ENCODE data around the gene SEMA7A. TPM values are rescaled to one million over a fixed set of nuclear protein-coding genes. Genes with fewer than 3 reads are reported as not detected.

Gene SEMA7A
- total RNA-seq, 1 donor from 2014 or later = 21.6 TPM

DNA sequence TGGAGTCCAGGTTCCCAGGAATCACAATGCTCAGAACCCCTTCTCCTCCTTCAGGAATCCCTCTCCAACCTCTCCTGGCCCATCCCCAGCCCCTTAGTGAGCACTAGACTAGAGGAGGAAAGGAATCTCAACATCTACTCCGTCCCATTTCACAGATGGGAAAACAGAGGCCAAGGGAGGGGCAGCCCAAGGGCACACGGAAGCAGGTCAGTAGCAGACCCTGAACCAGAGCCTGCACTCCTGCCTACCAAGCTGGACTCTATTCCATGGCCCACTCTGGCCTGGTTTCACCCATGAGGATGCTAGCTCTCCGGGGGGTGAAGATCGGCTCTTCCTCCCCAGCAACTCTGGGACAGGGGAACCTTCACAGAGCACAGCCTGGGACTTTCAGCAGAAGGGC lies 14.3 kb downstream of the SEMA7A start:
- FAIRE-seq = no peak
- DNase-seq (ENCODE audit: low spot score in 2 of 2) = no peak

DNA sequence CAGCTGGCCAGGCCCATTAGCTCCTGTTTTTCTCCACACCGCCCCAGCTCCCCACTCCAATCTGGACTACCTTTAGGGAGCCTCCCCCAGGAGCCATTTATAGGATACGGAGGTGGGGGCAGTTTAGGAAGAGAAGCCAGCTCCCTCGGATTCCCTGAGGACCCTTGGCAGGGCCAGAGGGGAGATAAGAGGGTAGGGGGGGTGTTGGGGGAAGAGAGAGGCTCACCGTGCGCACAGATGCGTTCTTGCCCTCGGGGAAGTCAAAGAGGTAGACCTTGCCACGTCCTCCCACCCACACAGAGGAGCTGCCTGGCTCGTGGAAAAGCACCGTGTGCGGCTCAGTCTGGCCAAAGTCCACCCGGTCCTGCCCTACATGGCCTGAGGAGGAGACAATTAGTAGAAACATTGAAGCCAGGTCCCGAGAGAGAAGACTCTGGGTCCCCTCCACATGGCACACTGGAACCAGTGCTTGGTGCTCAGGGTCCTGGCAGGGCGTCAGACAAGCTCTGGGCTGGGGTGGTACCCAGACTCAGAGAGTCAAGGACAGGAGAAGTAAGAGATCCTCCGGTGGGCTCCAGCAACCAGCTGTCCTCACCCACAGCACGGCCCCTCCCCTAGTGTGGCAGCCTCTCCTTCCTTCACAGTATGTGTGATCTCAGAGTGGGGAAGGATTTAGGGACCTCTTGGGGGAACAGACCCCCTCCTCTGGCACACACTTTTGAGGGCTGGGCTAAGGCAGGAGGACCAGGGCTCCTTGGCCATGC lies 15.0 kb downstream of the SEMA7A start:
- no peak for DNase-seq (ENCODE audit: low spot score in 2 of 2)
- no peak for FAIRE-seq

DNA sequence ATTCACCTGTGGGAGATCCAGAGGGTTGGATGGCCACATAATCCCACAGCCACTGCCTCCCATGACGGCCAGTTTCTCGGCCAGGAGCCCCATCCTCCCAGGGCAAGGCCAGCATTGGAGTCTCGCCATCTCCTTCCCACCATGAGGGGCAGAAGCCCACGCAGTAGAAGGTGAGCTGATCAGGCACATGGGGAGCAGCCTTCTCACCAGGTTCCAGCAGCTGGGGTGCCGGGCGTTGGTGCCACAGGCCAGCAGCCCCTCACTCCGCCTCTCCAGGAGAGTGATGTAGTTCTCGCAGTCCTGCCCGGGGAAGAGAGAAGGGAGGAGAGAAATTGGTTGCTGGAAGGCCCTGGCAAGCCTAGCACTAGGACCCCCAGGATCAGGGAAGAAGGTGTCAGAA lies 16.1 kb downstream of the SEMA7A start:
- DNase-seq (ENCODE audit: low spot score in 2 of 2) (no peak), FAIRE-seq (no peak)

DNA sequence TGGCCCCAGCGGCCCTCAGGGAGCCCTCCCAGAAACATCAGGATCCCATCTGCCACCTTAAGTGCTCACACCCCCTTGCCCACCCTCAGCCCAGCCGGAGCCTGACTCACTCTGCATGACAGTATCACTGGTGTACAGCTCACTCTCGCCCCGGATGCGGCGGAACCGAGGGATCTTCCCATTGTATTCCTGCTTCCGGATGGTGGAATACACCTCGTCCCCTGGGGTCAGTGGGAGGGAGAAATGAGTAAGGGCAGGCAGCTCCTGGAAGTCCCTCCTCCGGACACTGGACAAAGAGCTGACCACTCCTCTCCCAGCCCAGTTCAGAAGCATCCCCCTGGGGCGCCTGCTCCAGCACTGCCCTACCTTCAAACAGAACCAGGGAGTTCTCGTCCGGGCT lies 16.5 kb downstream of the SEMA7A start:
- FAIRE-seq = no peak
- no peak for DNase-seq (ENCODE audit: low spot score in 2 of 2)

DNA sequence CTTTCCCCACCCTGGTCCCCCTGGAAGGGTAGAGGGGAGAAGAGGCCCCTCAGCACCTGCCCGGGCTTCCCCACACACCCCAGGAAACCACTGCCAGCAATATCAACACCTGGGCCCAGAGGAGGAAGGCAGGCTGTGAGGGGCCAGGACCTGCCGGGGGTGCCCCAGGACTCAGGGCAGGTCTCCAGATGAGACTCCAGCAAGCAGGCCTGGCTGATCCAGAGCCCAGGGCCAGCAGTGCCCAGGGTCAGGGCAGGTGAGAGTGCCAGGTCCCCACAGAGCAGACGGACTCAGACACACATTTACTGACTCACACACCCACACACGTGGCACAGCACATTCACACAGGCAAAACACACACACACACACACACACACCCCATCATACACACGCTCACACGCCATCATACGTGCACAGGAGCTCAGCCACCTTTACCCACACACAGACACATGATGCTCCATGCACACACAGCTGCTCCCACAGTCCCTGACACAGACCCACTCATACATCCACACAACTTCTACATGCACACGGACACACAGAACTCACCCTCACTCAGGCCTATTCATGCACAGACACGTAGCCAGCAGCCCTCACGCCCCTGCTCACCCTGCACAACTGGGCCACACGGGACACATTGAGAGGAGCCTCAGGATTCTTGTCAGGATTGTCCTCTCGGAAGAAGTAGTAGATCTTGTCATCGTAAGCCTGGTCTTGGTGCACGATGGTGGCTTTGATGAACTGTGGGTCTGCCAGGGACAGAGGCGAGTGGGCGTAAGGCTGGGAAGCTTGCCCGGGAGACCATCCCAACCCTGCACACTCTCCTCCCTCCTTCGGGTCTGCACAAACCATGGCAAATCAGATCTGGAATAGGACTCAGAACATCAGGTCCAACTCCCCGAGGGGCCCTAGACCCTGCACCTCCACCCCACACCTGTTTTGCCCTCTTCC lies 17.5 kb downstream of the SEMA7A start:
- FAIRE-seq (no peak), DNase-seq (ENCODE audit: low spot score in 2 of 2) (no peak)

DNA sequence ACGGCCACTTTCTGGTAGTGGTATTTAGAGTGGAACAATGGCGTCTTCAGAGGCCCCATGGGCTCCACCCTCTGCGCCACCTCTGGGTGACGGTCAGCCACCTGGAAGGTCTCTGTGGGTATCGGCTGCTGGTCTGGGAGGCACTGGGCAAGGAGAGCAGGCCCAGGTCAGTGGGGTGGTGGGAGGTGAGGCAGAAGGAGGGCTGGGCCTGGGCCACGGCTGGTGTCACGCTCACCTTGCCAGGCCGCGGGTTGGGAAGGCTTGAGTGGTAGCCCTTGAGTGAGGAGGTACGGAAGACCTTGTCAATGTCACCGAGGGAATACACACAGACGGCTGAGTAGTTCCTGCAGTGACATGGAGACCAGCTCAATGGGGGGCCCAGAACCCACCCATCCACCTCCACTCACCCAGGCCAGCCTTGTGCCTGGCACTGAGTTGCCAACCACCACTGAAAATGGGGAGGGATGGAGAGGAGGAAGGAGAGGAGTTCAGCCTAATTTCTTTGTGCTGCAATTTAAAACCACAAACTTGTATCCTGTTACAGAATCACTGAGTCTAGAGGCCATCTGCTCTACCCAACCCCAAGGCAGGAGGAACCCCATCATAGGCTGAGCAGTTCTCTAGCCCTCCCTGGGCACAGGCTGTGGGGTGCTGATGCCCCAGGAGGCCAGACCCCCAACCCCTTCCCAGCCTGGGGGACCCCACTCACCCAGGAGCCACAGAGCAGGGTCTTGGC lies 19.0 kb downstream of the SEMA7A start:
- DNase-seq (ENCODE audit: low spot score in 2 of 2) = no peak
- no peak for FAIRE-seq

DNA sequence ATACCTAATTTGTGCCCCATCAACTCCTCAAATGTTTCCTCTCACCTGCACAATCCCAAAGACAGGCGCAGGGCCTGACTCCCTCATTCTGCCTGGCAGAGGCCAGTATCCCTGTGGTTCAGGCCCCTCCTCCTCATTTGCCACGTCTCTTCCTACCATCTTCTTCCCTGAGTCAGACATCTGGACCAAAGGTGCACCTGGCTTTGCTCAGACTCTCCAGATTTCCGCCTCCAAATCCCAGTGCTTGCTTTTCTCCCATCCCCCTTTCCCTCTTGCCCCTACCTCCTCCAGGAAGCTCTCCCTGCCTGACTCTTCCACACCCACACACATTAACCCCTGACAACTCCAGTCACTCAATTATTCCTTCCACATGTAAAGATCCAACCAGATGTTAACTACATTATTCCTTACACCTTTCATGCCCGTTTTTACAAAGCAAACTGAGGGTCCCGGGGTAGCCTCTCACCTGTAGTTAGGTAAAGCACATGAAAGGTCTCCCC lies 19.6 kb downstream of the SEMA7A start:
- FAIRE-seq (no peak), DNase-seq (ENCODE audit: low spot score in 2 of 2) (no peak)

DNA sequence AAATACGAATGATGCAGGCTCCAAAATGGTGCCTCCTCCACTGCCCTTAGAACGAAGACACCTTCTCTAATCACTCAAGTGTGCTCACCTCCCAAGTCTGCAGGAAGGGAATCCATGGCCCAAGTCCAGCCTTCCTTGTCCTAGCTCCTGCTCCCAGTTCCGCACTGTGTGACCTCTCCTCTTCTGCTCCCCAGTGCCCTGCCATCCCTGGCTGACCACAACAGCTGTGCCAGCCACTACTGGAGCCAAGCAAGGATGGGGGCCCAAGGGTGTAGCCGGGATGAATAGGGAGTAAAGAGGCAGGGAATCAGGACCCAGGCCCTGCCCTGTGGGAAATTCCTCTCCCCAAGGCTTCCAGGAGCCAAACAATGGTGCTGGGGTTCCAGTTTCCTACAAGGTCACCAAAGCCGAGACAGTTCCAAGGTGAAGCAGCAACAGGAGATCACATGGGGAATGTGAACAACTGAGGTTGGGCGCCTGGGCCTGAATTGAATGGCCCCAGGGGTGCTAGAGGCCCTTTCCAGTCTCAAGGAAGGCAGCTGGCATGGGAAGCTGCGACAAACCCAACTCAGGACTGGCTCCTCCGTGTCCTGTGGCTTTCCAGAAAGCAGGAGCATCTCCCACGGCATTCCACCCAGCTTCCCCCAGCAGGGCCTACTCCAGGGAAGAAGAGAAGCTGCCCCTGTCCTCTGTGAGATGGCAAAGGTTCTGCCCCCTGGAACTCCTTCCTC lies 20.2 kb downstream of the SEMA7A start:
- DNase-seq (ENCODE audit: low spot score in 2 of 2) = no peak
- no peak for FAIRE-seq

DNA sequence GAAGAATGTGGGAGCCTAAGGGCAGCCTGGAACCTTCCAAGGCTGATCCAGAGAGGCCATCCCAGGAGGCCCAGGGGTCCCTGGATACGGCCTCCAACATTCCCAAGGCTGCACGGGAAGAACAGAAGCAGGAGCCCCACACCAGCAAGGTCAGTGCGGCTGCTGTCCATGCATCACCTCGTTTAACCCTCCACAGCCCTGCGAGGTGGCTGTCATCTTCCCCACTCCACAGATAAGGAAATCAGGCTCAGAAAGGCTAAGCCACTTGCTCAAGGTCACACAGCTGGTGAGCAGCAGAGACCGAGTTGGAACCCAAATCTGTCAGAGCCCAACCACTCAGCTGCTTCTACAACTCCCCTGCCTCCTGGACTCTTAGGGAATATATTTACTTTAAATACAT lies 21.6 kb downstream of the SEMA7A start:
- DNase-seq (ENCODE audit: low spot score in 2 of 2) = no peak
- FAIRE-seq = no peak

DNA sequence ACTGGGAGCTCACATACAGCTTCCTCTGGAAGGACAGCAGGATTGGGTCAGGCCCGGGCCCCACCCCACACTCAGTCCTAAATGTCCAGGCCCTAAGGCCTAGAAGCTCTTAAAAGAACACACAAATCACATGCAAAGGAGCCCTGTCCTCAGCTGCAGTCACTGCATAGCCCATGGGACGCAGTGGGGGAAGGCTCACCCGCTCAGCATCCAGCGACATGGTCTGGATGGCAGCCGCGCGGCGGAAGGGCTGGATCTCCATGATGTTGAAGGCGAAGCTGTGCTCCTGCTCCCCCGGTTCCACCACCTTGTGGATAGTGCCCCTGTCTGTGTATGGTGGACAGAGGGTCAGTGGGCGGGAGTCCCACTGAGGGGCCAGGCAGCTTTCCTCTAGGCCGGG lies 22.1 kb downstream of the SEMA7A start:
- DNase-seq (ENCODE audit: low spot score in 2 of 2) (no peak), FAIRE-seq (no peak)

DNA sequence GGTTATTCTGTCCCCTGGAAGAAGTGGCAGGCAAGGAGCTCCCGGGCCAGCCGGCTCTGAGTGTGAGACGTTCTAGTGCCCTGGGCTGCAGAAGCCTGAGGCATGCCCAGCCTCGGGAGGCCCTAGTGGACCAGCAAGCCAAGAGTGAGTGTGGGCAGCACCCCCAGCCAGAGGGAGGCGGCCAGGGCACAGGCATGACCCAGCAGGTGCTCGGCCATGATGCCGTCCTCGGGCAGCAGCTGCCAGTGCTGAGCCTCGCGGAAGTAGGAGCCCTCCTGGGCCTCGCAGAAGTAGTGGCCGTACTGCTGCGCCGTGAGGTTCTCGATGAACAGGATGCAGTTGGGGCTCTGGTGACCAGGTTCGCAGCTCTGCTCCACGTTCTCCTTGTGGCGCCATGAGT lies 23.3 kb downstream of the SEMA7A start:
- no peak for FAIRE-seq
- no peak for DNase-seq (ENCODE audit: low spot score in 2 of 2)

DNA sequence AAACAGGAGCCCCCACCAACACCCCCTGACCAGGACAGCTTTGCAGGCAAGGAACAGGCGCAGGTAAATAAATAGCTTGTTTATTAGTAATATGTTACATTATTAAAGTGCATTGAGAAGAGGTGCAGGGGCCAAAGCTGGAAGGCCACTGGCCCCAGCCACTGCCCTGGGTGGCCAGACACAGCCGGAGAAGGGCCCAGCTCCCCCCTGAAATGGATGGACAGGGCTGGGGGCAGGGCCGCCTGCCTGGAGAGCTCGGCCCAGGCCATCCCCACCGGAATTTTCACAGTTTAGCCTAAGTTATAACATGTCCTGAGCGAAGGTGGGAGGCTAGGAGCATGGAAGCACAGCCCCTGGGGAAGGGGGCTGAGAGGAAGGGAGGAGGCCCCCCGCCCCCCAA lies 24.5 kb downstream of the SEMA7A start:
- no peak for DNase-seq (ENCODE audit: low spot score in 2 of 2)
- FAIRE-seq = no peak

DNA sequence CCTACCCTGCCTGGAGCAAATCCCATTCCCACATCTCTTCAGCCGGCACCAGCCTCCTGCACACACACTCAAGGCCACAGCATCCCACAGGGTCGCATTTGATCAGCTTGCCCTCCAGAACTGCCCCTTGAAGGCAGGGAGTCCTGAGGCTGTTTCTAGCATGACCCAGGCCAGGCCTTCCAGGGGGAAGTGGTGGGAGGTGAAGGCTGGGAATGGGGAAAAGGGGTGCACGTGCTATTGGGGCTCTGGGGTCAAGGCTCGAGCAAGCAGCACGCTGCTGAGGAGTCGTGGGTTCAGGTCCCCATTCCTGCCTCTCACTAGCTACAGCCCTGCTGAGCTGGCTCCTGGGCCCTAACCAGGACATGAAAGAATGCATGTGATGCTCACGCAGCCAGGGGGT lies 24.9 kb downstream of the SEMA7A start:
- FAIRE-seq (no peak), DNase-seq (ENCODE audit: low spot score in 2 of 2) (no peak)

DNA sequence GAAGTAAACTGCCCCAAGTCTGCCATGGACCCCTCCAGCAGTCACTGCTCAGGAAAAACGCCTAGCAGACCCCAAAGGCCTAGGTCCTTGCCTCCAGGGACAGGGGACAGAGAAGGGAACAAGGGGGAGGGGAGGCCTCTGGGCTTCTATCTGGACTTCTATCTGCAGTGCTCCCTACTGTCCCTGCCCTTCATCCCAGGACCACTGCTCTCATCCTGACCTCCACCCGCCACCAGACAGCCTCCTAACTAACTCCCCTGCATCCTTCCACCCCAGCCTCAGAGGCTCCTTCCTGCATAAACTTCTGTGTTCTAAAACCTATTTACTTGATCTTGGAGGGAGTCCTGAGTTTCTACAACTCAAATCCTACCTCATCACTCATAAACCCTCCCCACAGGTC lies 25.4 kb downstream of the SEMA7A start:
- no peak for FAIRE-seq
- no peak for DNase-seq (ENCODE audit: low spot score in 2 of 2)

DNA sequence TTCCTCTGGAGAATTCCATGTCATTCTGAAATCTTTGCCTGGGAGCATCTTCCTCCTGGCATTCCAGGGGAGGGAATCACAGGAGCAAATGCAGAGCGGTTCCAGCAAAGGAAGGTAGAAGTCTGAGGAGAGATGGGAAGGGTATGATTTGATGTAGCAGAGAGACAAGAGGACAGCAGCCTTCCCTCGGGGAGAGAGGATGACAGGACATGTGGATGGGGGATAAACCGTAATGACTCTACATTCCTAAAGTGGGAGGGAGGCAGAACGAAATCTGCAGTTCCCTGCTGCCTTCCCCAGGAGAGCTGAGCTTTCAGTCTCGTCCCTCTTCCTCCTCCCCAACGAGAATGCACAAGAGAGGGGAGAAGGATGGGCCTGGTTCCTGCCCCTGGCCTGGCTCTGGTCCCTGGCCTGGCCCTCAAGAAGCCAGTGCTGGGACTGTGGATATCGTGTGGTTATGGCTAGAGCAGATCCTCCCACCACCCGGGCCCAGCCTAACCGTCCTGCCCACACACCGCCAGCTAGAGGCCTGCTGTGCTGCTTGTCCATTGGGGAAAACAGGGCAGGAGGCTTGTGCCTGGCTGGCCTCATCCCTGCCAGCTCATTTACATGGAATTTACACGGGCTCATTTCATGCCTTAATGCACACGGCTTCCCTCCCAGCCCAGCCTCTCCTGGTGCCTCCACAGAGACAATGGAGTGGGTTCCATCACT lies 26.6 kb downstream of the SEMA7A start:
- DNase-seq (ENCODE audit: low spot score in 2 of 2) (no peak), FAIRE-seq (no peak)

DNA sequence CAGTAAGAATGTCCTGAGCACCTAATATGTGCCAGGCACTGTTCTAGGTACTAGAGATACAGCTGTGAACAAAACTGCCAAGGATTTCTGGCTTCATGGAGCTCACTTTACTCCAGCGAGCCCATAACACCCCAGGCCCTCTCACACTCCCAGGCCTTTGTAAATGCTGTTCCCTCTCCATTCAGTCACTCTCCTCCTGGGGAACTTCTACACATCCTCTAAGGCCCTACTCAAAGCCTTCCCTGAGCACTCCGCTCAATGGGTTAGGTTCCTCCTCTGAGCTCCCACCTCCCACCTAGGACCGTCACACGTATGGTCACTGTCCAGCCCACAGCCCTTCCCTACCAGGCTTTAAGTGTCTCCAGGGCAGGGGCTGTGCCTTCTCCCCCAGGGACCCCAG lies 27.2 kb downstream of the SEMA7A start:
- FAIRE-seq (no peak), DNase-seq (ENCODE audit: low spot score in 2 of 2) (no peak)

DNA sequence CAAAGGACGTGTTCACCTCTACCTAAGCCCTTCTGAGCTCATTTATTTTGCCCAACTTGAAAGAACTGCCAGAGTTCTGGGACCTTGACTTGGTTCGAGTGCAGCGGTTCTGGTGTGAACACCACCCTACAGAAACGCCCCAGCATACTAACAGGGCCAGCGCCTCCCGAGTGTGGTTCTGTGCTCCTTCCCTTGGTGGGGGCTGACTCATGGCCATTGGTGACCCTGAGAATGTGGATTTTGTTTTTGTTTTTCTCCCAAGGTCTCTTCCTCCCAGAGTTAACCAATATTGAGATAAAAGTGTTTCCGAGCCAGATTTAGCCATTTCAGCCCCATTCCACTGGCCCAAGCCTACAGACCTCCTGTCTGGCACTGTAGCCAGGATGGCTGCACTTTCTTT lies 27.9 kb downstream of the SEMA7A start:
- DNase-seq (ENCODE audit: low spot score in 2 of 2) (no peak), FAIRE-seq (no peak)

DNA sequence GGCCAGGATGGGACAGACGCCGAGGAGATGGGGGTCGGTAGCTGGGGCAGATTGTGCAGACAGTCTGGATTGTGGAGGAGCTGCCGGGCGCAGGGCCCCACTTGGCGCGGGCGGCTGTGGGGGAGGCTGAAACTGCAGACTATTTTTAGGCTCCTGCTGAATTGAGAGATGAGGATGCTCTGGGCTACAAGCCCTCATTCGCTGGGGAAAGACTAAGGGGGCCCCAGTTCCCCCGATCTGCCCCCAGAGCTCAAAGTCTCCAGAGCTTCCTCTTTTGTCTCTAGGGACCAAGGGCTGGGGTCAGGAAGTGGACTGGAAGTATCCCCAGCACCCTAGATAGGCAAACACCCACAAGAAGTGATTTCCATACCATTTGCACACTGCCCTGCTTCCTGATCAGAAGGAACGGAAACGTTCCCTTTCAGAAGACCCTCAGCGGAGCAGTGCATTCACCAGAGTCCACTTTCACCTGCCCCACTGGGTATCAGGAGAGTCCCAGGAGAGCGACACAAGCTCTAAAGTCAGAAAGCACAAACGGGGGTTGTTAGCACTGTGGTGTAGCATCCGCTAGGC lies 29.7 kb downstream of the SEMA7A start:
- DNase-seq (ENCODE audit: low spot score in 2 of 2) = no peak
- FAIRE-seq = no peak

DNA sequence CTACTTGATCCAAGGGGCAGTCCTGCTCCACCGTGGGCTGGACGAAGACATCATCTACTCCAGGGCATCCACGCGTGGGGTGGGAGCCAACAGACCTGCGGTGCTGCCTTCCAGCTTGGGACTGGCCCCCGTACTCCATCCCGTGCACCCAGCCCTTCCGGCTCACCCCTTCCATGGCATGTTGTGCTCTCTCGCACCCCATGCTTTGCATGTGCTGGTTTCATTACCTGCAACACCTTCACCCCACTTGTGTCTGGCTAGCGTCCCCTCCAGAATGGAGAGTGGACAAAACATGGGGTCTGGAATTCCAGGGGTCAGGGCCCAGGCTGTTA lies 30.2 kb downstream of the SEMA7A start:
- FAIRE-seq = no peak

More for the DNA sequence above, 30.2 kb downstream of the SEMA7A start:
- DNase-seq (ENCODE audit: low spot score in 2 of 2) = no peak
